ENCODE results near the gene NTRK1.

The NTRK1 gene

DNA sequence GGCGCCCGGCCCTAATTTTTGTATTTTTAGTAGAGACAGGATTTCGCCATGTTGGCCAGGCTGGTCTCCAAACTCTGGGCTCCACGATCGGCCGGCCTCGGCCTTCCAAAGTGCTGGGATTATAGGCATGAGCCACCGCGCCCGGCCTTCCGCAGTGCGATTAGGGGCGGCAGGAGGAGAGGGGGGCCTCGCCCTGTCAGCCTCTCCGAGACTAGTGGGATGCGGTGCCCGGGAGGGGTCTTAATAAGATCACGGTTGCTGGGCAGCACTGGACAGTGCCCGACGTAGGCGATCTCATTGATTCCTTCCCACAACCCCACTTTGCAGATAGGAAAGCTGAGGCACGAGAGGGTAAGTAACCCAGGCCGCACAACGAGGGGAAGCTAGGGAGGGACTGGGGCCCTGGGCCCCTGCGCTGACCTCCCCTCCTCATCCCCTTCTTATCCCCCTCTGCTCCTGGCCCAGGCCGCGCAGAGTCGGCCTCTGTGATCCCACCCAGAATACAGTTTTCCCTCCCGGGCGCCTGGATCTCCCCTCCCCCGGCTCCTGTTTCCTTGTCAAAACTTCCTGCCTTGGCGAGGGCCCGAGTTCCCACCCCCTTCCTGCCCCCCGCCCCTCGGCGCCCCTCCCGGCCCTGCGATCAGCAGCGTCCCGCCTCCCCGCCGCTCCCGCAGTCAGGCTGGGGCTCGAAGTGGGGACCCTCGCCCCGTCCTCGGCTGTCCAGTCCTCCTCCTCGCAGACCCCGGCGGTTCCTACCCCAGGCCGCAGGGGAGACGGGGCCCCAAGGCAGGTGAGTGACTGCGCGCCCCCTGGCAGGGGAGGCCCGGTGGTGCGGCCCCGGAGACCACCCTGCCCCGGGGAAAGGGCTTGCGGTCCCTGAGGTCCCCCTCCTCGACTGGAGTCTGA, 32.6 kb downstream of the NTRK1 start, which contains the start of gene PEAR1:
PEAR1 (plus strand) TSS at position 671 of the 906 bp plus-strand sequence. CDS start 10,209 bp downstream, outside the sequence.
- DNase-seq (ENCODE audit: low read depth, low spot score) = no peak
- H3K4me3 ChIP-seq (ENCODE audit: low read length) = peak within 1 kb of the TSS; percentile 16; the same call in 1 of the 2 replicates

DNA sequence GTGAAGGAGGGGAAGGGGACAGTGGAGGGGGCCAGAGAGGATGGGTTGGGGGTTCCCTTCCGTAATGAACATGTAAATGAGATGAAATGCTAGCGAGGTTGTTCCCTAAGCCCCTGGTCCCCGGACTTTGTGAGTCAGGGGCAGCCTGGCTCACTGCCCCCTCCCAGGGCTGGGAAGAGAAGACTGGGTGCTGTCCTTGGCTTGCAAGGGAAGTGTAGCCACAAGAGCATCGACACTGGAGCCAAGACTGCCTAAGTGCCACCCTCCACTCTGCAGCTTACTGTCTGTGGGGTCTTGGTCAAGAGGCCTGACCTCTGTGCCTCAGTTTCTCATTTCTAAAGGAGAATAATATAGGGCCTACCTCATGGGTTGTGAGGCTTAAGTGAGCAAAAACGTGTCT, 33.3 kb downstream of the NTRK1 start:
- DNase-seq (ENCODE audit: low read depth, low spot score) = no peak
- no peak overlapping the region for H3K4me3 ChIP-seq (ENCODE audit: low read length)

DNA sequence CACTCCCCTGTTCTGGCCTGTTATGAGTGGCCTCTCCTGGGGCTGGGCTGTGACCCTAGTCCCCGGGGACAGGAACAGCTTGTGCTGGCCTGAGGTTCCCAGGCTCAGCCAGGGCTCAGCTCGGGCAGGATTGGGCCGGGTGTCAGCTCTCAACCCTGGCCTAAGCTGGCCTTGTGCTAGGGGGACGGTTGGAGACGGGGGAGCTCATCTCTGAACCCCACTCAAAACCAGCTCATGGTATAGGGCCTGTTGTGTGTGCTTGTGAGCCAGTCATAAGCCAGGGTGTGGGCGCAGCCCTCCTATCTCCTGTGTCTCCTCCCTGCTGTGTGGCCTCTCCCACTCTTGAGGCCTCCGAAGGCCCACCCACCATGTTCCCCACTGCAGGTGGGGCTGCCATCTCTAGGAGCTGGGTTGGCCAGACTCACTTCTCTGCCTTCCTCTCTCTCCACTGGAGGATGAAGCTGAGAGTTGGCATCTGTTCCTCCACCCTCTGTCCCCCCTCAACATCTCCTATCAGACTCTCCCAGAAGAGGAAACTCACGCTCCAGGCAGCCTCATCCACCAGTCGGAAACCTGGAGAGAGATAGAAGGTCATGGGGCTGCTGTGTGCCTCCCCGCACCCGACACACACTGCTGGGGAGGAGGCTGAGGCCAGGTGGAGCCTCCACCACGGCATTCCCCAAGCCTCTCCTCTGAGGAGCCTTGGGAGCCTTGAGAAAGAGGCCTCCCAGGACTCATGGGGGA, 34.2 kb downstream of the NTRK1 start:
- no peak overlapping the region for H3K4me3 ChIP-seq (ENCODE audit: low read length)
- no peak for DNase-seq (ENCODE audit: low read depth, low spot score)

DNA sequence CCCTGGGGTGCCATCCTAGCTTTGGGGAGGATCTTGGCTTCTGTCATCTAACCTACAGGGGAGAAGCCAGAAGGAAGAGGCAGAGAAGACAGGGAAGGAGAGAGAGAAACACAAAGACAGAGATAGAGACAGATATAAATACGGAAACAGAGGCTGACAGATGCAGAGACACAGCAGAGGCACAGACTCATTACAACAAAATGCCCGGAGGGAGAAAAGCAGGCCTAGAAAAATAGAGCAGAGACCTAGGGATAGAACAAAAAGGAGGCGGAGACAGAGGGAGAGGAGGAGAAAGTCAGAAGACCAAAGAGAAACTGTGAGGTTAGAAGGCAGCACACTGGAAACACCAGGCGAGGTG, 34.8 kb downstream of the NTRK1 start:
- DNase-seq (ENCODE audit: low read depth, low spot score) = no peak
- H3K4me3 ChIP-seq (ENCODE audit: low read length) = no peak overlapping the region

DNA sequence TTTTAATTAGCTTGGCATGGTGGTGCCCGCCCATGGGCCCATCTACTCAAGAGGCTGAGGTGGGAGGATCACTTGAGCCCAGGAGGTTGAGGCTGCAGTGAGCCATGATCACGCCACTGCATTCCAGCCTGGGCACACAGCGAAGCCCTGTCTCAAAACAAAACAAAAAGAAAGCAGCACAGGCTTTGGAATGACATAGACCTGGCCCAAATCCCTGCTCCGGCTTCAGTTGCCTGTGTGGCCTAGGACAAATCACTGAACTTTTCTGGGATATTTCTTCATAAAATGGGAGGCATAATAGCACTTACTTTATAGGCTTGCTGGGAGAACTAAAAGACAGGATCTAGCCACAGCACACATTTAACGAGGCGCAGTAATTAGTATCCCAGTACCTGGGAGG, 35.3 kb downstream of the NTRK1 start:
- H3K4me3 ChIP-seq (ENCODE audit: low read length) = no peak overlapping the region
- no peak for DNase-seq (ENCODE audit: low read depth, low spot score)

DNA sequence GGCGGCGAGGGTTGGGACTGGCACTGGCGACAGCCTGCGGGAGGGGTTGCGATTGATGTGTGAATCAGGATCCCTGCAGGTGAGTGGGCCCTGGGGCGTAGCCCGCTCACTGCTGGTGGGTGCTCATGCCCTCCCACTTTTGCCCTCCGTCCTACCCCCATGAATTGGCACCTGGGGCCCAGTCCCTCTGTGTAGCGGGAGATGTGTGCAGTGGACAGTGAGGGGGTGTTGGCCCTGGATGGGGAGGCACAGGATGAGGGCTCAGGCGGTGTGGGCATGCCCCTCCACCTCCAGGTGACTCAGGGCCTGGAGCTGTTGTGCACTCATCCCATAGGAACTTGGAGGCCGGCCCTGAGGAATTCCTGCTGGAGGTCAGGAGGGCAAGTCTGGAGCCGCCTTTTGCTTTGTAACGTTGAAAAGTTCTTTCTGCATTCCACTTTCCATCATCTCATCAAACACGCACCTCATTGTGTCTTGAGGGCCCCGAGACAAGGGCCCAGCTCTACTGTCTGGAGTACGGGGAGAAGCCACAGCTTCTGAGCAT, 35.9 kb downstream of the NTRK1 start:
- H3K4me3 ChIP-seq (ENCODE audit: low read length) = no peak overlapping the region
- DNase-seq (ENCODE audit: low read depth, low spot score) = no peak

DNA sequence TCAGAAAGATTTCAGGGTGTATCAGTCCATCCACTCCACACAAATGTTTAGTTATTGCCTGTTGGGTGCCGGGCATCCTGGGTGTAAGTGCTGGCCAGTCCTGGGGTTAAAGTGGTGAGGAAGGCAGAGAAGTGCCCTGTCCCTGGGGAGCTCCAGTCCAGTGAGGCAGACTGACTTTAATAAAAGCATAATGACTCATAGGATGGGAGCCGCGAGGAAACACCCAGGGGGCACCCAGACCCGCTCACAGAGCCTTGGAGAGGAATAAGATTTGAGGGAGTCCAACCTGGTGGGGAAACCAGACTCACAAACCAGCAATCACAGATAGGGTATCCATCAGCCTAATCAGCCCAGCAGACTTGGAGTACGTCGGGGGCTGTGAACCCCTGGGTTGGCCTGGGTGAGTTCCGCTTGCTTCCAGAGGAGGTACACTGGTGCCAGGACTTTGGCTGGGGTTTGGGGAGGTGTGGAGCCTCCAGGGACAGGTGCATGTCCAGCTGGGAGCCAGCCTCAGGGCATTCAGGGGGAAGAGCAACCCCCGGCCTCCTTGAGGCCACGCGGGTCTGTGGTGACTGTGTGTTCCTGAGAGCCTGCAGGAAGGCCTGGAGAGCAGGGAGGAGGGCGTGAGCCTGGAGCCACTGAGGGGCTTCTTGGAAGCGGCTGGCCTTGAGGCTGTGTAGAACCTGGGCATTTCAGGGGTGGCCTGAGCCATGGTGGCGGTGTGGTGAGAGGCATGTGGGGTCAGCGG, 36.6 kb downstream of the NTRK1 start:
- H3K4me3 ChIP-seq (ENCODE audit: low read length) = no peak overlapping the region
- no peak for DNase-seq (ENCODE audit: low read depth, low spot score)

DNA sequence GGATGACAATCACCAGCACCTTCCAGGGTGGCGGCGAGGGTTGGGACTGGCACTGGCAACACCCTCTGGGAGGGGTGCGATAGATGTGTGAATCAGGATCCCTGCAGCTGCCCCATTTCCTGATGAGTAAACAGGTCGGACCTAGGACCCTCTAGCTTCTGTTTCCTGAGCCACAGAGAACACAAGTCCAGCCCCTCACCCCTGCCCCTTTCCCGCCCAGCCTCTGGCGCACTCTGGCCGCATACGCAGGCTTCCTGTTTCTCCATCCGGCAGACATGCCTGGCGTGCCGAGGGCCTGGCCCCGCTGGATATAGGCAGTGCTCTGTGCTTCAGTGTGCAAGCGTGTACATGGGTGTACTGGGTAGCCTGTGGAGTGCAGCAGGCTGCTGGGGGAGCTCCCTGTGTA, 37.5 kb downstream of the NTRK1 start:
- no peak overlapping the region for H3K4me3 ChIP-seq (ENCODE audit: low read length)
- DNase-seq (ENCODE audit: low read depth, low spot score) = no peak

DNA sequence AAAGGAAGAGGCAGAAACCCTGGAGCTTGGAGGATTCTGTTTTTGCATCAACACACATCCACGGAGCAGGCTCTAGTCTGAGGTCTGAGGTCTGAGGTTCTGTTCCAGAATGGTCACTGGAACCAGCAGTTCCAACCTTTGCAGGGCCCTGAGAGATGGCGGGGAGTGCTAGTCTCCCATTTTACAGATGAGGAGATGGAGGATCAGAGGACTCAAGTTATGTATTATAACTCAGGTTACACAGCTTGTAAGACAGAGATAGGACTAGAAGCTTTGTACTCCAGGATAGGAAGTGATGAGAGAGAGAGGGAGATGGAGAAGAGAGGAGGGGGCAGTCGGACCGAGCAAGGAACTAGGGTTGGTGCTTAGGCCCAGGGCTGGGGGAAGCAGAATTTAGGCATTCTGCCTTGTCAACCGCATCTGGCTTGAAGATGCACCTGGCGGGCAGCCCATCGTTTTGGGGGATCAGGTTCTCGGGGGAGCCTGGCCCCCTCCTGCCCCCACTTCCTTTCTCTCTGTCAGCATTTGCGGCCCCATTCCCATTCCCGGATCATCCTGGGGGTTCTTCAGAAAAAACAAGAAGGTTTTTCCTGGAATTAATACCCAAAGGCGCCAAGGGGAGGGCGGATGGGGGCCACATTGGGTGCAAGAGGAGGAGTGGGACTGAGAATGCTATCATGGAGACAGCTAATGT, 38.5 kb downstream of the NTRK1 start:
- H3K4me3 ChIP-seq (ENCODE audit: low read length) = no peak overlapping the region
- DNase-seq (ENCODE audit: low read depth, low spot score) = no peak

DNA sequence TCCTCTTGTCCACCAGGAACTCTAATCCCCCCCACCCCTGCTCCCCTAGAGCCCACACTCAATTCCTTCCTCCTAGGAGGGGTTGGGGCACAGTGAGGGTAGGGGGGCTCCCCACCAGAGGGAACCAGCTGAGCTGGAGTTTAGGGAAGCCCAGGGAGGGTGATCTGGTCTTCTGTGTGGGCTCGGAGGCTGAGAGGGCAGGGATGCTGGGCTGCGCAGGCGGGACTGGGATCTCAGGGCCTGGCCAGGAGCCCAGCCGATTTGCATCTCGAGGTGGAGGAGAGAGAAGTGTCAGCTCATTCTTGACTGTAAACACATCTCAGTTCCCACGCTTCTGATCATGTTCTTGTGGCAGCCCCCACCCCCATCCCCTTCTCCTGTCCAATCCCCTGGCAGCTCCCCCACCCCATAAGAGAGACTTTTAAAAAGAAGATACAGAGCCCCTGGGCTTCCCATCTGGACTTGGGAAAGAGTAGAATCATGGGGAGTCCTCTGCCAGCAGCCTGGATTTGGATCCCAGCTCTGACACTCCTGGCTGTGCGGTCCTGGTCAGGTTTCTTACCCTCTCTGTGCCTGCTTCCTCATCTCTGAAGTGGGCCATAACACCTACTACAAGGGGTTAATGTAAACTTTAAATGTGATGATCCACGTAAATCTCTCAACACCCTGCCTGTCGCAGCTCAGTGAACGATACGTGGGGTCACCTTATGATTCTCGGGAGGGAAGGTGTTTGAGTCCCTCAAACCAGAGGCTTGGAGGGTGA, 39.5 kb downstream of the NTRK1 start:
- H3K4me3 ChIP-seq (ENCODE audit: low read length) = no peak overlapping the region
- DNase-seq (ENCODE audit: low read depth, low spot score) = no peak

DNA sequence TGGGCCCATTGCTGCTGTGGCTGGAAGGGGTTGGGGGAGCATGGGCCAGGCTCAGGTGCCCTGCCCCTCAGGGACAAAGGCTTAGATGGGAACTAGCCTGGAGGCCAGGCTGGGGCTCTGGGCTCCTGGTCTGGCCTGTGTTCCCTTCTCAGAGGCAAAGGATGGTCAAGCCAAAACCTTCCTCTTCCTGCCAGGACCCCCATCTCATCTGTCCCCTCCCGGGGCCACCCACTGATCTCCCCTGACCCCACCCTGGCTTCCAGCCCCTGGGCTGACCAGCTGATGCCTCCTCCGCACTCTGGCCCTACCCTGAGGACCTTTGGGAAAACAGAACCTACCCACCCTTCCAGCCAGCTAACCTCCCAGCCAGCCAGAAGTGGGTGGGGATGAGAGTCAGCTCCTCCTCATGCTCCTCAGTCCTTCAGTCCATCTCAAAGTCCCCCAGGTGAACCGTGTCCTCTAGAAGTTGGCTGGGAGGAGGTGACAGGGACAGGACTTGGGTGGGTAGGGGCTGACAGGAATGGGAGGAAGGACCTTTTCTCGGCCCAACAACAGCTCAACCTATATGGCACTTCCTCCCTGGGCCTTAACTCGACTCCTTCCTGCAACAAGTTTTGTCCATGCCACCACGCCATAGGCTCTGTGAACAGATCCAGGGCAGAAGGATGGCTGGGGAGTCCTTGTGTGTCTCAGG, 40.4 kb downstream of the NTRK1 start:
- no peak overlapping the region for H3K4me3 ChIP-seq (ENCODE audit: low read length)
- no peak for DNase-seq (ENCODE audit: low read depth, low spot score)

DNA sequence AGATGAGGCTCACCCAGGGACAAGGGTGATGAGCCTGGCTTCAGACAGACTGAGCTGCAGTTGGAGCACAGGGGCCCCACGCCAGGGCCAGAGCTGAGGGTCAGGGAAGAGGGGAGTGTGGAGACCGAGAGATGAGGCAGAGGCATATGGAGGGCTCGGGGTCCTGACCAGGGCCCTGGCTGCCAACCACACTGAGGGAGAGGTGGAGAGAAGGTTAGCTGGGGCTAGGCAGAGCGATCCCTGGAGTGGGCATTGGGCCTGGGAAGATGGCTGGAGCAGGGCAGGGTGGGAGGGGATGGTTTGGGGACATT, 40.9 kb downstream of the NTRK1 start:
- no peak overlapping the region for H3K4me3 ChIP-seq (ENCODE audit: low read length)
- no peak for DNase-seq (ENCODE audit: low read depth, low spot score)

DNA sequence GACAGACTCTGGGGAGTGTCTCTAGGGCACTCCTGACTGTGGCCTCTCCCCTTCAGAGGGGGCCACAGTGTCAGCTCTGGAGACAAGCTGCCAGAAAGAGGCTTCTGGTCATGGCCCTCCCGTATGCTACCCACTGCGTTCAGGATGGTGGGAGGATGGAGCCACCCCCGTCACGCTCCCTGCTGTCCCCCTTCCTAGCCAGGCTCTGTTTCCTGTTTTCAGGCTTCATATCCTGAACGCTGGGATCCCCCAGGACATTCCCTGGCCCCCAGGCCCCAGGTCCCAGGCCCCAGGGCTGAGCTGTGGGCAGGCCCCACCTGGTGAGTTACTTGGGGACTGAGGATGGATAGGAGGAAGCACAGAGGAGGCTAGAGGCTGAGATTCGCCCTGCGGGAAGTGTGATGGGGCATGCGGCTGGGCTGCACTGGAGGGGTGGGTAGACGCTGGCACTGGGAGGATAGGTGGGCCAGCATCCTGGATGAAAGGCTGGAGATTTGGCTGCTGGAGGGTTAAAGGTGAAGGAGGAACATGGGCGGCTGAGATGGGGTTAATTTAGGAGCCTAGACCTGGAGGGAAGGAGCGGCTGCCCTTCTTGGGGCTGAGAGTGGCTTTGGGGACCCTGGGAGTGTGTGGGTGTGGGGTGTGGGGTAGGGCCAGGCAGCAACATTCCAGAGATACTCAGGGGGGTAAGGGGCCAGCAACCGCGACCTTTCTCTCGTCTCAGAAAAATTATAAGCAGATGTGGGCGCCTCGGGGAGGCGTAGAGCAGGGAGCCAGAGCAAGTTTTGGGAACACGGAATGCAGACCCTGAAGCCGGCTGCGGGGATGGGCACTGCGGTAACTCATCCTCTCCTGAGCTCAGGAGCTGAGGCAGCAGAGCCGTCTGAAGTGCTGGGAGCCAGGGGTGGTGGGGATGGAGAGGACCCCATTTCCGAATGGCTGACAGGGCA, 41.6 kb downstream of the NTRK1 start:
- no peak overlapping the region for H3K4me3 ChIP-seq (ENCODE audit: low read length)
- DNase-seq (ENCODE audit: low read depth, low spot score) = no peak

DNA sequence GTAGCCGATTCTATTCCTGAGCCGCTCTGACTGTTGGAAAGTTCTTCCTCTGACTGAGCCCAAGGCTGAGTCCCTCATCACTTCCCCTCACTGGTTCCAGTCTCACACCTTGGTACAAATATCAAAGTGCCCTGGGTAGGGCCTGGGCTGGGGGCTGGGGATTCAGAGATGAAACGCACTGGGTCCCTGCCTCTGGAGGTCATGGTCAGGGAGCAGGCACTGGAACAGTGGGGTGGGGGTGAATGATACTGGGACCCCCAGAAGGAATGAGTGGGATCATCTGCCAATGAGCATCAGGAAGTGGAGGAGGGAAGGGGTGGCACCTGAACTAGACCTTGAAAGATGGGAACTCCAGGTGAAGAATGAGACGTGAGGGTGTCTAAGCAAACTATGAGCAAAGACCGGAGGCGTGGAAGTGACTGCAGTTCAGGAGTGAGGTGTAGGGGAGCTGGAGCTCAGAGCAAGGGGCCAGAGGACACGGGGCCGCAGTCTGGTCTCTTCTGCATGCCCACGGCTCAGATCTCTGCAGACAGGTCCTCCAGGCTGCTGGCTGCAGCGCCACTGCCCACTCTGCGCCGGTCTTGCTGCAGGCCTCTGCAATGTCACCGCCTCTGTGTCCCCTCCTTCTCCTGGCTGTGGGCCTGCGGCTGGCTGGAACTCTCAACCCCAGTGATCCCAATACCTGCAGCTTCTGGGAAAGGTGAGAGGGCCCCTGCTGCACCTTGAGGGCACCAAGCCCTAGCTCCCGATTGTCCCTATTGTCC, 42.8 kb downstream of the NTRK1 start:
- no peak overlapping the region for H3K4me3 ChIP-seq (ENCODE audit: low read length)
- no peak for DNase-seq (ENCODE audit: low read depth, low spot score)

DNA sequence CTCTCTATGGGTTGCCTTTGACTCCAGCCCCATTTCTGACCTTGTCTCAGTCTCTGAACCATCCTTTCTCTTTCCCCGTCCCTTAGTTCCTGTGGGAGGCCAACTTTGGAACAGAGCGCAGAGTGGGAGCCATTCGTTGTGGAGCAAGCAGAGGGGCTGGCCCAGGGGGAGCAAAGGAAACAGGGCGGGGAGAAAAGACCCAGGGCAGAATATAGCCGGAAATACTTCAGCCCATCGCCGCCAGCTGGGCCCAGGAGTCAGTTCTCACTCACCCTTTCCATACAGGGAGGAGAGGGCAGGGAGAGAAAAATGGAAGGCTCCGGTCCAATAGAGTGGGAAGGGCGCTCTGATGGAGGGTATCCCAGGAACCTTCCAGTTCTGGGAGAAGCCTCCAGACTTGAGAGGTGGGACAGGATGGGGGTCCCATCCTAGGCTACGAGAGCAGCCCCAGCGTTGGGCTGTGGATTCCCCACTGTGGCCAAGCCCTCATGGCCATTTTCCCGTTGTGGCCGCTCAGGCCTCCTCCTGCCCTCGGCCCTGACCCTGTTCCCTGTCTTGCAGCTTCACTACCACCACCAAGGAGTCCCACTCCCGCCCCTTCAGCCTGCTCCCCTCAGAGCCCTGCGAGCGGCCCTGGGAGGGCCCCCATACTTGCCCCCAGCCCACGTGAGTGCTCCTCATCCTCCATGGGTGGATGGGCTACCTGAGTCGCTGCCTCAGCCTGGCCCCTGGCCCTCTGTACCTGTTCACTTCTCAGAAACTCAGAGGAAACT, 43.7 kb downstream of the NTRK1 start:
- H3K4me3 ChIP-seq (ENCODE audit: low read length) = no peak overlapping the region
- DNase-seq (ENCODE audit: low read depth, low spot score) = no peak
